ENCODE results near the gene BSN.
A peak's percentile ranks its signal among the peaks of the same experiment; 100 is the strongest.

Gene BSN, protein sequence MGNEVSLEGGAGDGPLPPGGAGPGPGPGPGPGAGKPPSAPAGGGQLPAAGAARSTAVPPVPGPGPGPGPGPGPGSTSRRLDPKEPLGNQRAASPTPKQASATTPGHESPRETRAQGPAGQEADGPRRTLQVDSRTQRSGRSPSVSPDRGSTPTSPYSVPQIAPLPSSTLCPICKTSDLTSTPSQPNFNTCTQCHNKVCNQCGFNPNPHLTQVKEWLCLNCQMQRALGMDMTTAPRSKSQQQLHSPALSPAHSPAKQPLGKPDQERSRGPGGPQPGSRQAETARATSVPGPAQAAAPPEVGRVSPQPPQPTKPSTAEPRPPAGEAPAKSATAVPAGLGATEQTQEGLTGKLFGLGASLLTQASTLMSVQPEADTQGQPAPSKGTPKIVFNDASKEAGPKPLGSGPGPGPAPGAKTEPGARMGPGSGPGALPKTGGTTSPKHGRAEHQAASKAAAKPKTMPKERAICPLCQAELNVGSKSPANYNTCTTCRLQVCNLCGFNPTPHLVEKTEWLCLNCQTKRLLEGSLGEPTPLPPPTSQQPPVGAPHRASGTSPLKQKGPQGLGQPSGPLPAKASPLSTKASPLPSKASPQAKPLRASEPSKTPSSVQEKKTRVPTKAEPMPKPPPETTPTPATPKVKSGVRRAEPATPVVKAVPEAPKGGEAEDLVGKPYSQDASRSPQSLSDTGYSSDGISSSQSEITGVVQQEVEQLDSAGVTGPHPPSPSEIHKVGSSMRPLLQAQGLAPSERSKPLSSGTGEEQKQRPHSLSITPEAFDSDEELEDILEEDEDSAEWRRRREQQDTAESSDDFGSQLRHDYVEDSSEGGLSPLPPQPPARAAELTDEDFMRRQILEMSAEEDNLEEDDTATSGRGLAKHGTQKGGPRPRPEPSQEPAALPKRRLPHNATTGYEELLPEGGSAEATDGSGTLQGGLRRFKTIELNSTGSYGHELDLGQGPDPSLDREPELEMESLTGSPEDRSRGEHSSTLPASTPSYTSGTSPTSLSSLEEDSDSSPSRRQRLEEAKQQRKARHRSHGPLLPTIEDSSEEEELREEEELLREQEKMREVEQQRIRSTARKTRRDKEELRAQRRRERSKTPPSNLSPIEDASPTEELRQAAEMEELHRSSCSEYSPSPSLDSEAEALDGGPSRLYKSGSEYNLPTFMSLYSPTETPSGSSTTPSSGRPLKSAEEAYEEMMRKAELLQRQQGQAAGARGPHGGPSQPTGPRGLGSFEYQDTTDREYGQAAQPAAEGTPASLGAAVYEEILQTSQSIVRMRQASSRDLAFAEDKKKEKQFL (N-terminal part only)

DNA sequence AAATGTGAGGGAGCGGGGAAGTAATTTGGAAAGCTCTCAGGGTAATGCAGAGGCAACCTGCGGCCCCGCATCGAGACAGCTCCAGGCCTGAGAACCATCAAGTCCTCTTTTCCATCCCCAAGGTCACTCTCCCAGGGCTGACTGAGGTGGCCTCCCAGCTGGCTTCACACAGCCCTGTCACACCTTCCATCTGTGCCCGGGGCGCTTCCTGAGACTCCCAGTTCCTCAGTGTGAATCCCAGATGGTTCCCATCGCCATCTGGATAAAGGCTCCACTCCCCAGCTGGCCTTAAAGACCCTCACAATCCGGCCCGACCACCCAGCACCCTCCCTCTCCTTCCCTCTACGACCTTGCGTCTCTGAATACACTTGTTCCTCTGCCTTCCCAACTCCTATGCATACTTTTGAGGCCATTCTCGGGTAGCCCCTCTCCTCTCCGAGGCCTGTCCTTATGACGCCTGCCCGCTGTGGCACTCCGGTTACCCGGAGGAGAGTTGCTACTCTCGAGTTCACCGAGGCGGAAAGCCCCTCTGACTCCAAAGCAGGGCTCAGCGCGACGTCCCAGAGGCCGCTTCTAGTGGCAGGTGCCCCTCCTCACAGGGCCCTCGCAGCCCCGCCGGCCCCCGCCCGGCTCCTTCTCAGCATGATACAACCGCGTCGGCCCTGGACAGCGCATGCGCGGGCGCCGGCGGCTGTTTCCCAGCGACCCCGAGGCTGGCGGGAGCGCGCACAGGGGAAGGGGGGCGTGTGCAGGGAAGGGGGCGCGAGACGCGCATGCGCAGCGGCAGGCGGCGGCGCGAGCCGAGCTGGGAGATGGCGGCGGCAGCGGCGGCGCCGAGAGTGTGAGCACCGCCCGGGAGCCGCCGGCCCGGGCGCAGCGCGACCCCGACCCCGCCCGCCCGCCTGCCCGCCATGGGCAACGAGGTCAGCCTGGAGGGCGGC, at the start of gene BSN:
Gene BSN (plus strand): TSS at position 786 of the 941 bp plus-strand sequence. CDS start 126 bp downstream, at position 912.
- DNase-seq = peak; percentile 90 to 92

DNA sequence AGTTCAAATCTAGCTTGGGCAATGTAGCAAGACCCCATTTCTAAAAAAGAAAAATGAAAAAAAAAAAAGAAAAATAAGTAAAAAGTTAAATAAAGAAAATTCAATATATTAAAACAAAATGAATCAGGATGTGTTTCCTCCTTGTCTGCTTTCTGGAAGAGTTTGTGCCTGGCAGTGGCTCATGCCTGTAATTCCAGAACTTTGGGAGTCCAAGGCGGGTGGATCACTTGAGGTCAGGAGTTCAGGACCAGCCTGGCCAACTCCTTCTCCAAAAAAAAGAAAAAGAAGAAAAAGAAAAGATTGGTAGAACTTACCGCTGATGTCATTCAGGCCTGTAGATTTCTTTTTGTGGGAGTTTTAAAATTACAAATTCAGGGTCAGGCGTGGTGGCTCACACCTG, 47.4 kb upstream of the BSN start:
- no peak for DNase-seq

DNA sequence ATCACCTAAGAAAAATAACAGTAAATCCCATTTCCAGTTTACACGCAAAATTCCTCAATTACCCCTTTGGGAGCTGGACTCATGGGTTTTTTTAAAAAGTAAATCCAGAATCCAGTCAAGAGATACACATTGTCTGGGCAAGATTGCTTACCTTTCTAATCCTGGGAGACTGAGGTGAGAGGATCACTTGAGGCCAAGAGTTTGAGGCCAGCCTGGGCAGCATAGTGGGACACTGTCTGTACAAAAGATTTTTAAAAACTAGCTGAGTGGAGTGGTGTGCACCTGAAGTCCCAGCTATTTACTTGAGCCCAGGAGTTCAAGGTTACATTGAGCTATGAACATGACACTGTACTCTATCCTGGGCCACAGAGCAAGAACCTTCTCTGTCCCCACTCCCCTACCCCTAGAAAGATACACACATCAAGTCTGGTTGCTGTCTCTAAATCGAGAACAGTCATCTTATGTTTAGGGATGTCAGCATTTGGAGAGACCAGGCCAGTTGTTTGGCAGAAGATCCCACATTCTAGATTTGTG, 45.2 kb upstream of the BSN start:
- DNase-seq = no peak

DNA sequence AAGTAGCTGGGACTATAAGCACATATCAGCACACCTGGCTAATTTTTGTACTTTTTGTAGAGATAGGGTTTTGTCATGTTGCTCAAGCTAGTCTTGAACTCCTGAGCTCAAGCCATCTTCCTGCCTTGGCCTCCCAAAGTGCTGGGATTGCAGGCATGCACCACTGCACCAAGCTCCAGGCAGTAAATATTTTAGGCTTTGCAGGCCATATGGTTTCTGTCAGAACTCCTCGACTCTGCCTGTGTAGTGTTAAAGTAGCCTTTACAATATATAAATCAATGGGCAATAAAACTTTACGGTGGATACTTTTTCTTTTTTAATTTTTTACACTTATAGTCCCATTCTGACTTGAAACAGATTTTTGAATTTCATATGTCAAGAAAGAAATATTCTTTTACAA, 42.6 kb upstream of the BSN start:
- no peak for DNase-seq

DNA sequence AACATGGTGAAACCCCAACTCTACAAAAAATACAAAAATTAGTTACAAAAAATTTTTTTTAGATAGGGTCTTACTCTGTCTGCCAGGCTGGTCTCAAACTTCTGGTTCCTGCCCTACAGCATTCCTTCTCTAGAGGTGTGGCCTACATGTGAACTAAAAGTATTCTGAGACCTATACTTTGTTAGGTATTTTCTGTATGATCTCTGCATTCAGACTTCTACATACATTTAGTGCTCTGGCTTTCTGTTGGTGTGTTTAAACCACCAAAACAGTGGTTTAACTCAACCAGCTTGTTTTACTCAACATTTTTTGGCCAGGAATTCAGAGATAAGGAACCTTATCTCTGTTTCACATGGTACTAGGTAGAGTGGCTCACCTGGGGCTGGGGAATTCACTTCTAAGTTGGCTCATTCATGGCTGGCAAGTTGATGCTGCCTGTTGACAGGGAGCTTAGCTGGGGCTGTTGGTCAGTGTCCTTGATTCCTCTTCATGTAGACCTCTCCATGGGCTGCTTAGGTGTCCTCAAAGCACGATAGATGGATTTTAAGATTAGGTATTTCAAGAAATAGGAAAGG, 41.4 kb upstream of the BSN start:
- DNase-seq = no peak

DNA sequence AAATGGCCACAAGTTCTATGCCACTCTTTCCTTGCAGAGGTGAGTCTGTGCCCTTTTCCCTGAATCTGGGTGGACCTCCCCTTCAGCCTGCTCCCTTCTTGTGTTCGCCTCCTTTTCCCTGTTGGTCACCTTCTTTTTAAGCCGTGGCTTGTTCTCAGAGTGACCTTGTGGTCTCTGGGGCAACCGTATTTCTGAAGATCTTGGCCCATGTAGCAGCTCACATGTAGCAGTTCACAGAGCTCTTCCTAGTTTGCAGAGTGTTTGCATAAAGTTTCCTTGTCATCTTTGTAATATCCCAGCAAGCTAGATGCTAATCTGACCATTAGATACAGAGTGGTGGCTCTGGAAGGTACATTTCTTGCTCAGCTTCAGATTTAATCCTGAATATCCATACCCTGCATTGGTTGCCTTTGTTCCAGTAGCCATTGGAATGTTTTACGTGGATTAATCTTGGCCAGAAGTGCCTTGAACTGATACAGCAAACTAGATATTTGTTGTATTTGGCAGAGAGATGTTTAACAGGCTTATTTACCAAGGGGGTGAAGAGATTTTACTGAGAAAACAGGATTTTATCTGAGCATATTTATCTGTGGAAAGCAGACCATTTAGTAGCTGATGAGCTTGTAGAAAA, 40.7 kb upstream of the BSN start:
- no peak for DNase-seq

DNA sequence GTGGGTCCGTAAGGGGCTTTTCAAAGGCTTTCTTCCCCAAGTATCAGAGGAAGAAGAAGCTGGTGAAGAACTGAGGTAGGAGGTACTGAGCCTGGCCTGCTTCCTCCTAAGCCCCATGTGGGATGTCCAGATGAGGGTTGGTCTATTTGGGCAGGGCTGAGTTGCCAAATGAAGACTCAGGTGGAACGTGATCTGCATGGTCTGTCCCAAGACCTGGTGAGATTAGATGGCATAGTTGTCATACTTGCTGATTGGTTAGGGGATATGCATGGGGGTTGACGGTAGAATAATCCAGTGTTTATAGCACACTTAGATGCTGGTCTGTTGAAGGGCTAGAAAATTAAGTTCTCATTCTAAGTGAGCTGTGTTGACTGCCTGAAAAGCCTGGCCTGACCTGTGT, 36.3 kb upstream of the BSN start:
- DNase-seq = no peak

DNA sequence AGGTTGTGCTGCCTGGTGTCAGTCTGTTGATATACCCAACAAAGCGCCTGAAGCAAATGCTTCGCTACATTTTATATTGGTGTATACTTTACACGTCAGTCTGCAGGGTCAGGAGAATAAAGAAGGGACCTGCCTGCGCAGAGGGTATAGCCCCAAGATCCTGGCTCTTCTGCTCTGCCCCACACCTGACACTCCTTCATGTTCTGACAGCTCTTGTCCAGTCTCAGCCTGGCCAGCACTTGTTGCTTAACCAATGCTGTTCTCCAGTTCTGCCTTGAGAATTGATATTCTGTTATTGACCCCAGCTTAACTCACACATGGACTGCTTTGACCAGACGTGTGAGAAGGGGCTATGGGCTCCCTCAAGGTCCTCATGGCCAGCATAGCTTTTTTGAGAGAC, 35.8 kb upstream of the BSN start:
- no peak for DNase-seq

DNA sequence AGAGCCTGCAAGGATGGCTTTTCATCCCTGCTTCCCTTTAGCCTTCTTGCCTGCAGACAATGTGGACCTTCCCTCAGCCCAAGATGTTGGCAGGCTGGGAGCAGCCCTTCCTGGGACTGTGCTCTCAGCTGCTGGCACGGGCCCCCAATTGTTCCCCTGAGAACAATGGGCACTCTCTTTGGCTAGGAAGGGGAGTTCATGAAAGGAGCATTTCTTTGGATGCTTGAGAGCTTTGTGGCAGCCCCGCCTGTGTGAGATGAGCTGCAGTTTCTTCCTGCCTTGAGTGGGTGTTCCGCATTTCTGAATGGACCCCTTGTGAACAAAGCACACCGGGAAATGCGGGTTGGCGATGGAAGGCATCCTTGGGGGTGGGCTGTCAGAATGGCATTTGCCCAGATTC, 35.0 kb upstream of the BSN start:
- DNase-seq = no peak

DNA sequence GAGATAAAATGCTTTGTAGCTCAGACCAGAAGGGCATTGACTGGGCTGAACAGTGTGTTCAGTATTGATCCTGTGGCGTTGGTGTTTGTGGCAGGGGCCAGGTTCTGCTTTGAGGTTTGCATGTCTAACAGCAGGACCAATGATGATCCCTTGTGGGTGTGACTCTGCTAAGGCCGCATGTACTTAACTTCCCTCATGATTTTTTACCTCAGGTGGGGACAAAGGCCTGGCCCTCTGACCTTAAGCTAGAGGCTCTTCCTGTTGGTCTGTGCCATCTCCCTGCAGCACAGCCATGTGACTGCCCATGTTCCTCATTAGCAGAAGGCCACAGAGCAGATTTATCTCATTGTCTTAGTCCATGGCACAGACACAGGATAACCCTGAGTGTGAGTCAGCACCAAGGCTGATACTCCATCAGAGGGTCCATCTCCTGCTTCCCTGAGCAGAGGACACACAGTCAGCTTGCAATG, 34.3 kb upstream of the BSN start:
- DNase-seq = no peak

DNA sequence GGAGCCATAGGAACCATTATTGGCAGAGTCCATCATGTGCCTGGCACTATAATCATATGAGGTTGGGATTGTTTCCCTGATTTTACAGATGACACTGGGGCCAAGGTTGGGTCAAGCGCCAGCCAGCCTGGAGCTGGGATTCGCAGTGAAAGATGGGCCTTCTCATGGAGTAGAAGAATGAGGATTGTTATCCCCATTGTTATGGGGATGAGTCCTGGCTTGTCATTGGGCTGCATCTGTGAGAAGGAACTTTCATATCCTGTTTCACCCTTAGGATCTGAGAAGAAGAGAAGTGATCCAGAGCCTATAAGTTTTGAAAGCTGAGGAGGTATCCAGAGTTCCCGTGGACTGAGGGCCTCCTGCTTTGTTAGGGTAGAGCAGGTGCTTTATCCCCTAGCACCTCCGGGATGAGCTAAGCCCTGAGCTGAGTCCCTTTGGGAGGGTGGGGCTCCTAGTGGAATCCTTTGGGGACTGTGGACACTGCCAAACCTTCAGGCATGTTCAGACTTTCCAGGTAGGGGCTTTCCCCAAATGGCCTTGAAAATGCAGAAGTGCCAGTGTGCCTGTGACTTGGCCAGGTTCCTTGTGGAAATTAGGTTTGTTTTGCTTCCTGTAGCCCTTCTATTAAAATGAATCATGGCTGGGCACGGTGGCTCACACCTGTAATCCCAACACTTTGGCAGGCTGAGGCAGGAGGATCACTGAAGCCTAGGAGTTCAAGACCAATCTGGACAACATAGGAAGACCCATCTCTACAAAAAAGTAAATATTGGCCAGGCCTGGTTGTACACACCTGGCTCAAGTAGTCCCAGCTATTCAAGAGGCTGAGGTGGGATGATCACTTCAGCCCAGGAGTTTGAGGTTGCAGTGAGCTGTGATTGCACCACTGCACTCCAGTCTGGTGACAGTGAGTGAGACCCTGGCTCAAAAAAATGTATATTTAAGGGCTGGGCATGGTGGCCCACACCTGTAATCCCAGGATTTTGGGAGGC, 30.2 kb upstream of the BSN start:
- no peak for DNase-seq

DNA sequence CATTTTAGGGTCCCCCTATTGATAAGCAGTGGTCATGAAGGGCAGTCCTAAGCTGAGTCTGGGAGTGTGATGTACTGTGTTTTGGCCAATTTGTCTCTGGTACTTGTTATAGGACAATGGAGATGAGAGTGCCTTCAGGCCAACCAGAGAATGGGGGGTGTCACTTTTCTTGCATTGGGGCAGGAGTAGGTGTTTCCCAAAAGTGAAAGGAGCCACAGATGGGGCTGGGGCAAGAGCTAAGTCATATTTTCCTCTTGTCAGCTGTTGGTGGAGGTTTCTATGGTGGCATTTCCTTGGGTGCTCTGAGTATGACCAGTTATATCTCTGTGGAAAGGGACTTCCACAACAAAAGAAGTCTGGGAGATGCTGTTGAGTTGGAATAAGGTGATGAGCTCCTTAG, 24.7 kb upstream of the BSN start:
- DNase-seq = no peak

DNA sequence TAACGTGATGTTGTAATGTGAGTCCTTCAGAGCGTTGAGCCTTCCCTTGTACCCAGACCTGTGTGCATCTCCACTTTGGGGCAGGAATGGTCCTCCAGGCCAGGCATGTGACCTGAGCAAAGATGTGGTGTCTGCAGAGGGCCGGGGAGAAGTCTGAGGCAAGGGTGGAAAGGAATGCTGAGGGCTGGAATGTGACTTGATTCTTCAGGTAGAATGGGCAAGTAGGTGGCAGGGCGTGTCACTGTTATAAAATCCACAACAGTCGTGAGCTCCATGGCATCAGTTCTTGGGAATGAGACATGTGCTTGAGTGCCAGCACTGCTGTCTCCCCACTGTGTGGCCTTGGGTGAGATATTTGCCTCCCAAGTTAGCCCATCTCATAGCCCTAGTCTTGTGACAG, 24.0 kb upstream of the BSN start:
- no peak for DNase-seq

DNA sequence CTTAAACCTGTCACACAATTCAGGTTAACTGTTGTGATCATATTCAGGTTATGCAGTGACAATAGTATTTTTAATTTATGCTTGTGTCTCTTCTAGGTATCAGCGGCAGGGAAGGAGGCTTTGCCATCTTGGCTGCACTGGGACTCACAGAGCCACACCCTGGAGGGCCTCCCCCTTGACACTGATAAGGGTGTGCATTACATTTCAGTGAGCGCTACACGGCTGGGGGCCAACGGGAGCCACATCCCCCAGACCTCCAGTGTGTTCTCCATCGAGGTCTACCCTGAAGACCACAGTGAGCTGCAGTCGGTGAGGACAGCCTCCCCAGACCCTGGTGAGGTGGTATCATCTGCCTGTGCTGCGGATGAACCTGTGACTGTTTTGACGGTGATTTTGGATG, 23.6 kb upstream of the BSN start:
- no peak for DNase-seq

DNA sequence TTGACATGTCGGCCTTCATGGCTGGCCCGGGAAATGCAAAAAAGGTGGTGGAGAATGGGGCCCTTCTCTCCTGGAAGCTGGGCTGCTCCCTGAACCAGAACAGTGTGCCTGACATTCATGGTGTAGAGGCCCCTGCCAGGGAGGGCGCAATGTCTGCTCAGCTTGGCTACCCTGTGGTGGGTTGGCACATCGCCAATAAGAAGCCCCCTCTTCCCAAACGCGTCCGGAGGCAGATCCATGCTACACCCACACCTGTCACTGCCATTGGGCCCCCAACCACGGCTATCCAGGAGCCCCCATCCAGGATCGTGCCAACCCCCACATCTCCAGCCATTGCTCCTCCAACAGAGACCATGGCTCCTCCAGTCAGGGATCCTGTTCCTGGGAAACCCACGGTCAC, 23.1 kb upstream of the BSN start:
- no peak for DNase-seq

DNA sequence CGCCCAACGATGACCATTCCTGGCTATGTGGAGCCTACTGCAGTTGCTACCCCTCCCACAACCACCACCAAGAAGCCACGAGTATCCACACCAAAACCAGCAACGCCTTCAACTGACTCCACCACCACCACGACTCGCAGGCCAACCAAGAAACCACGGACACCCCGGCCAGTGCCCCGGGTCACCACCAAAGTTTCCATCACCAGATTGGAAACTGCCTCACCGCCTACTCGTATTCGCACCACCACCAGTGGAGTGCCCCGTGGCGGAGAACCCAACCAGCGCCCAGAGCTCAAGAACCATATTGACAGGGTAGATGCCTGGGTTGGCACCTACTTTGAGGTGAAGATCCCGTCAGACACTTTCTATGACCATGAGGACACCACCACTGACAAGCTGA, 22.6 kb upstream of the BSN start:
- DNase-seq = no peak

DNA sequence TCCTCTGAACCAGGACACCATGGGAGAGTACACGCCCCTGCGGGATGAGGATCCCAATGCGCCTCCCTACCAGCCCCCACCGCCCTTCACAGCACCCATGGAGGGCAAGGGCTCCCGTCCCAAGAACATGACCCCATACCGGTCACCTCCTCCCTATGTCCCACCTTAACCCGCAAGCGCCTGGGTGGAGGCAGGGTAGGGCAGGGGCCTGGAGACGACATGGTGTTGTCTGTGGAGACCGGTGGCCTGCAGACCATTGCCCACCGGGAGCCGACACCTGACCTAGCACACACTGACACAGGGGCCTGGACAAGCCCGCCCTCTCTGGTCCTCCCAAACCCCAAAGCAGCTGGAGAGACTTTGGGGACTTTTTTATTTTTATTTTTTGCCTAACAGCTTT, 21.2 kb upstream of the BSN start:
- DNase-seq = no peak

DNA sequence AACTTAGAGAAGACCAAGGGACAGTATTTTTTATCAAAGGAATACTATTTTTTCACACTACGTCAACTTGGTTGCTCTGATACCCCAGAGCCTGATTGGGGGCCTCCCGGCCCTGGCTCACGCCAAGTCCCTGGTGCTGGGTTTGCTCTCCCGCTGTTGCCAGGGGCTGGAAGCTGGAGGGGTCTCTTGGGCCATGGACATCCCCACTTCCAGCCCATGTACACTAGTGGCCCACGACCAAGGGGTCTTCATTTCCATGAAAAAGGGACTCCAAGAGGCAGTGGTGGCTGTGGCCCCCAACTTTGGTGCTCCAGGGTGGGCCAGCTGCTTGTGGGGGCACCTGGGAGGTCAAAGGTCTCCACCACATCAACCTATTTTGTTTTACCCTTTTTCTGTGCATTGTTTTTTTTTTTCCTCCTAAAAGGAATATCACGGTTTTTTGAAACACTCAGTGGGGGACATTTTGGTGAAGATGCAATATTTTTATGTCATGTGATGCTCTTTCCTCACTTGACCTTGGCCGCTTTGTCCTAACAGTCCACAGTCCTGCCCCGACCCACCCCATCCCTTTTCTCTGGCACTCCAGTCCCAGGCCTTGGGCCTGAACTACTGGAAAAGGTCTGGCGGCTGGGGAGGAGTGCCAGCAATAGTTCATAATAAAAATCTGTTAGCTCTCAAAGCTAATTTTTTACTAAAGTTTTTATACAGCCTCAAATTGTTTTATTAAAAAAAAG, 20.3 kb upstream of the BSN start:
- no peak for DNase-seq
